Measurements from ENCODE around the gene PTPRU.

Gene PTPRU

DNA sequence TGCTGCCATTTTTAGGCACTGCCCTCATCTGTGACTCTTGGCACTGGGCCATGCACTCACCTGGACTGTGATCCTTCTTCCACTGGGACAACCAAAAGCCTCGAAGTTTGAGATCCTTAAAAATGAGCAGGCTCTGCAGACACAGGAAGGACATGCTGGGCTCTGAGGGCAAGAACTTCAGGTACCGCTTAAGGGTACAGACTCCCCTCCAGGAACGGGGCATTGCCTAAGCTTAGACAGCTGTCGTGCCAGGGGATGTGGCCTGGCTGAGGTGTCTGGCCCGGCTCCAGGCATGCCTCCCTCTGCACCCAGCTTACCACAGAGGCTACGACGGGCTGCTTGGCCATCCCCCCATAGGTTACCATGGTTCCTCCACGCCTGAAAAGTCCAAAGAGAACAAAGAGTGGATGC, 40.4 kb upstream of the PTPRU start:
- TF ChIP-seq, protein P1, sequence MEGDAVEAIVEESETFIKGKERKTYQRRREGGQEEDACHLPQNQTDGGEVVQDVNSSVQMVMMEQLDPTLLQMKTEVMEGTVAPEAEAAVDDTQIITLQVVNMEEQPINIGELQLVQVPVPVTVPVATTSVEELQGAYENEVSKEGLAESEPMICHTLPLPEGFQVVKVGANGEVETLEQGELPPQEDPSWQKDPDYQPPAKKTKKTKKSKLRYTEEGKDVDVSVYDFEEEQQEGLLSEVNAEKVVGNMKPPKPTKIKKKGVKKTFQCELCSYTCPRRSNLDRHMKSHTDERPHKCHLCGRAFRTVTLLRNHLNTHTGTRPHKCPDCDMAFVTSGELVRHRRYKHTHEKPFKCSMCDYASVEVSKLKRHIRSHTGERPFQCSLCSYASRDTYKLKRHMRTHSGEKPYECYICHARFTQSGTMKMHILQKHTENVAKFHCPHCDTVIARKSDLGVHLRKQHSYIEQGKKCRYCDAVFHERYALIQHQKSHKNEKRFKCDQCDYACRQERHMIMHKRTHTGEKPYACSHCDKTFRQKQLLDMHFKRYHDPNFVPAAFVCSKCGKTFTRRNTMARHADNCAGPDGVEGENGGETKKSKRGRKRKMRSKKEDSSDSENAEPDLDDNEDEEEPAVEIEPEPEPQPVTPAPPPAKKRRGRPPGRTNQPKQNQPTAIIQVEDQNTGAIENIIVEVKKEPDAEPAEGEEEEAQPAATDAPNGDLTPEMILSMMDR (IDR thresholded peaks at IDR 0.05) = no peak
- H3K27ac ChIP-seq = no peak overlapping the region
- no peaks in the 10 kb centered on the region for H3K79me2 ChIP-seq
- no peak overlapping the region for H3K4me2 ChIP-seq (ENCODE audit: low read length)
- H3K36me3 ChIP-seq (ENCODE audit: control insufficient read depth, insufficient read depth, low read length) = no peaks in the 10 kb centered on the region
- no peaks in the 10 kb centered on the region for H3K27me3 ChIP-seq (ENCODE audit: control insufficient read depth, insufficient read depth, low read length)
- no peaks in the 10 kb centered on the region for H3K9me3 ChIP-seq (ENCODE audit: control insufficient read depth, low read length)
- no peaks in the 10 kb centered on the region for H3K4me1 ChIP-seq
- H3K4me3 ChIP-seq (ENCODE audit: low read depth, low read length) = no peak overlapping the region
- H2AFZ ChIP-seq = no peak overlapping the region
- H3K9ac ChIP-seq = no peak overlapping the region

- no peak overlapping the region for H3K4me2 ChIP-seq (ENCODE audit: low read length)
- no peak overlapping the region for H2AFZ ChIP-seq
- no peak overlapping the region for H3K27ac ChIP-seq
- H3K79me2 ChIP-seq = no peaks in the 10 kb centered on the region
- no peak overlapping the region for H3K9ac ChIP-seq
- no peaks in the 10 kb centered on the region for H3K27me3 ChIP-seq (ENCODE audit: control insufficient read depth, insufficient read depth, low read length)
- H3K4me1 ChIP-seq = no peaks in the 10 kb centered on the region
- H3K4me3 ChIP-seq (ENCODE audit: low read depth, low read length) = no peak overlapping the region
- no peaks in the 10 kb centered on the region for H3K9me3 ChIP-seq (ENCODE audit: control insufficient read depth, low read length)
- H3K36me3 ChIP-seq (ENCODE audit: control insufficient read depth, insufficient read depth, low read length) = no peaks in the 10 kb centered on the region
- TF ChIP-seq, protein P1 (IDR thresholded peaks at IDR 0.05) = no peak
Observed at GRCh38 chr1:29196863-29197589, 39.3 kb upstream of the PTPRU start.

DNA sequence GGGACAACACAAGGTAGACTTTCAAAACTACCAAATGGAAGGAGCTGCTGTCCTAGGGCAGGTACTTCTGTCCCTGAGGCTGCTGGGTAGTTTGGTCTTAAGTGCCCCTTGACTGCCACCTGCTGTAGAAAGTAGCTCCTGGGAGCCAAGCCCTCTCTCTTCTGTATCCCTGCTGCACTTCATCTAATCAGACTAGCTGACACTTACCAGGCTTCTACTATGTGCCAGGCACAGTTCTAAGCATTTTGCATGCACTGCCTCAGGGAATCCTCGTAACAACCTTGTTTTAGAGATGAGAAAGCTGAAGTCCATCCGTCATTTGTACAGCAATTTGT, 38.8 kb upstream of the PTPRU start:
- Histone ChIP-seq H3K36me3 (ENCODE audit: control insufficient read depth, insufficient read depth, low read length) (no peaks in the 10 kb centered on the region), H3K9me3 (ENCODE audit: control insufficient read depth, low read length) (no peaks in the 10 kb centered on the region), H2AFZ (no peak overlapping the region), H3K4me1 (no peaks in the 10 kb centered on the region), H3K27ac (no peak overlapping the region), H3K4me2 (ENCODE audit: low read length) (no peak overlapping the region), H3K79me2 (no peaks in the 10 kb centered on the region), H3K27me3 (ENCODE audit: control insufficient read depth, insufficient read depth, low read length) (no peaks in the 10 kb centered on the region), H3K4me3 (ENCODE audit: low read depth, low read length) (no peak overlapping the region), H3K9ac (no peak overlapping the region)
- TF ChIP-seq, protein P1 (IDR thresholded peaks at IDR 0.05) = peak; percentile 10

- Histone ChIP-seq H3K9ac (no peak overlapping the region), H3K27me3 (ENCODE audit: control insufficient read depth, insufficient read depth, low read length) (no peaks in the 10 kb centered on the region), H3K4me2 (ENCODE audit: low read length) (no peak overlapping the region), H3K9me3 (ENCODE audit: control insufficient read depth, low read length) (no peaks in the 10 kb centered on the region), H3K36me3 (ENCODE audit: control insufficient read depth, insufficient read depth, low read length) (no peaks in the 10 kb centered on the region), H2AFZ (no peak overlapping the region), H3K79me2 (no peaks in the 10 kb centered on the region), H3K4me1 (no peaks in the 10 kb centered on the region), H3K4me3 (ENCODE audit: low read depth, low read length) (no peak overlapping the region), H3K27ac (no peak overlapping the region)
- TF ChIP-seq, protein P1 (IDR thresholded peaks at IDR 0.05) = no peak
Observed at GRCh38 chr1:29197993-29198392, 38.3 kb upstream of the PTPRU start.

All from parathyroid adenoma (tissue), 2 donors.